HEK293 (cell line): ENCODE data around the gene SYNPR.

Experiments
- CTCF ChIA-PET: fragments of 350-600 bp; formaldehyde crosslinking; extraction: SDS; loops from one replicate; lab custom pipeline; 2021; ENCODE audit warnings: antibody characterized with exemption; lab: Yijun Ruan, JAX
- POLR2A ChIA-PET: fragments of 300-600 bp; formaldehyde crosslinking; extraction: SDS; loops from one replicate; lab custom pipeline; 2020; ENCODE audit warnings: antibody characterized with exemption, inconsistent platforms; lab: Yijun Ruan, JAX
- H3K27ac ChIP-seq: fragments of 200-500 bp; sonication (Bioruptor generic); 2 replicates; pipeline ENCODE4 v1.5.1; 2014; ENCODE audit warnings: low read depth, low read length, control low read depth, inconsistent platforms; ENCODE audit errors: extremely low read depth
- H3K36me3 ChIP-seq, 2 experiments: fragments of 200-500 bp in 1 of 2; sonication (Bioruptor generic) in 1 of 2; 1 replicate in 1 of 2; 2 replicates in 1 of 2; pipeline ENCODE4 v1.5.1; 2014 to 2017; ENCODE audit warnings: inconsistent platforms in 2 of 2, low read length in 2 of 2; ENCODE audit not compliant: control insufficient read depth in 2 of 2, insufficient read depth in 1 of 2
- H3K4me1 ChIP-seq: fragments of 200-500 bp; sonication (Bioruptor generic); 2 replicates; pipeline ENCODE4 v1.5.1; 2014; ENCODE audit warnings: mild to moderate bottlenecking, low read length, inconsistent platforms; ENCODE audit not compliant: control insufficient read depth, insufficient read depth
- H3K4me3 ChIP-seq: 2 replicates; pipeline ENCODE4 v1.5.1; 2011; ENCODE audit warnings: low read depth, mild to moderate bottlenecking, control low read depth, low read length, moderate library complexity
- H3K9me3 ChIP-seq: fragments of 200-500 bp; sonication (Bioruptor generic); 2 replicates; pipeline ENCODE4 v1.5.1; 2014; ENCODE audit warnings: low read depth, low read length, inconsistent platforms; ENCODE audit not compliant: control insufficient read depth, insufficient read depth
- ATF2 ChIP-seq: fragments of 450-650 bp; formaldehyde crosslinking; IDR thresholded peaks from 2 replicates; pipeline ENCODE4 v1.5.1; 2016; ENCODE audit warnings: missing biosample characterization, missing genetic modification characterization, low read depth
- KLF1 ChIP-seq: fragments of 450-650 bp; formaldehyde crosslinking; IDR thresholded peaks from 2 replicates; pipeline ENCODE4 v1.5.1; 2016; ENCODE audit warnings: missing biosample characterization, missing genetic modification characterization
- PRDM2 ChIP-seq: fragments of 450-650 bp; formaldehyde crosslinking; IDR thresholded peaks from 2 replicates; pipeline ENCODE4 v1.5.1; 2016; ENCODE audit warnings: missing biosample characterization, missing genetic modification characterization, borderline replicate concordance
- RBAK ChIP-seq: fragments of 450-650 bp; formaldehyde crosslinking; IDR thresholded peaks from 2 replicates; pipeline ENCODE4 v1.5.1; 2016; ENCODE audit warnings: missing biosample characterization, missing genetic modification characterization
- SP7 ChIP-seq: fragments of 450-650 bp; formaldehyde crosslinking; IDR thresholded peaks from 2 replicates; pipeline ENCODE4 v1.5.1; 2016; ENCODE audit warnings: missing biosample characterization, missing genetic modification characterization
- TRIM28 ChIP-seq: IDR thresholded peaks from 2 replicates; pipeline ENCODE4 v1.6.1; 2011; ENCODE audit warnings: low read length, control low read depth, borderline replicate concordance
- ZNF112 ChIP-seq: fragments of 450-650 bp; formaldehyde crosslinking; IDR thresholded peaks from 2 replicates; pipeline ENCODE4 v1.5.0; 2017; ENCODE audit warnings: missing biosample characterization, missing genetic modification characterization
- ZNF114 ChIP-seq: fragments of 450-650 bp; formaldehyde crosslinking; IDR thresholded peaks from 2 replicates; pipeline ENCODE4 v1.5.0; 2017; ENCODE audit warnings: missing biosample characterization, missing genetic modification characterization
- ZNF155 ChIP-seq: fragments of 450-650 bp; formaldehyde crosslinking; IDR thresholded peaks from 2 replicates; pipeline ENCODE4 v1.5.1; 2016; ENCODE audit warnings: missing biosample characterization, missing genetic modification characterization
- ZNF16 ChIP-seq: fragments of 450-650 bp; formaldehyde crosslinking; IDR thresholded peaks from 2 replicates; pipeline ENCODE4 v1.5.1; 2016; ENCODE audit warnings: low read depth, missing biosample characterization, missing genetic modification characterization
- ZNF211 ChIP-seq: fragments of 450-650 bp; formaldehyde crosslinking; IDR thresholded peaks from 2 replicates; pipeline ENCODE4 v1.5.1; 2016; ENCODE audit warnings: low read depth, missing biosample characterization, missing genetic modification characterization
- ZNF223 ChIP-seq: fragments of 450-650 bp; formaldehyde crosslinking; IDR thresholded peaks from 2 replicates; pipeline ENCODE4 v1.5.1; 2016; ENCODE audit warnings: missing biosample characterization, missing genetic modification characterization
- ZNF274 ChIP-seq, 2 experiments: fragments of 200-500 bp in 1 of 2; fragments of 450-650 bp in 1 of 2; sonication (Bioruptor generic) in 1 of 2; formaldehyde crosslinking in 1 of 2; IDR thresholded peaks; 2 replicates each; pipeline versions ENCODE4 v1.5.1 to v1.6.1; 2014 to 2016; ENCODE audit warnings: borderline replicate concordance in 1 of 2, inconsistent platforms in 1 of 2, low read length in 1 of 2, missing biosample characterization in 1 of 2, missing genetic modification characterization in 1 of 2
- ZNF549 ChIP-seq: fragments of 450-650 bp; IDR thresholded peaks from 2 replicates; pipeline ENCODE4 v1.5.1; 2018; ENCODE audit warnings: missing biosample characterization, missing genetic modification characterization, mild to moderate bottlenecking, inconsistent platforms, moderate library complexity
- ZNF670 ChIP-seq: fragments of 450-650 bp; formaldehyde crosslinking; IDR thresholded peaks from 2 replicates; pipeline ENCODE4 v1.5.1; 2016; ENCODE audit warnings: missing biosample characterization, missing genetic modification characterization, low read depth
- ZNF704 ChIP-seq: fragments of 450-650 bp; formaldehyde crosslinking; IDR thresholded peaks from 2 replicates; pipeline ENCODE4 v1.5.1; 2016; ENCODE audit warnings: missing biosample characterization, missing genetic modification characterization
- ZNF747 ChIP-seq: fragments of 450-650 bp; formaldehyde crosslinking; IDR thresholded peaks from 2 replicates; pipeline ENCODE4 v1.5.1; 2016; ENCODE audit warnings: missing biosample characterization, missing genetic modification characterization
- ZNF776 ChIP-seq: fragments of 450-650 bp; formaldehyde crosslinking; IDR thresholded peaks from 2 replicates; pipeline ENCODE4 v1.5.0; 2017; ENCODE audit warnings: missing biosample characterization, missing genetic modification characterization, borderline replicate concordance
- ZSCAN16 ChIP-seq: fragments of 450-650 bp; formaldehyde crosslinking; IDR thresholded peaks from 2 replicates; pipeline ENCODE4 v1.5.1; 2016; ENCODE audit warnings: missing biosample characterization, missing genetic modification characterization
- TF ChIP-seq, protein P1 (sequence below): fragments of 450-650 bp; formaldehyde crosslinking; IDR thresholded peaks from 2 replicates; pipeline ENCODE4 v1.5.1; 2016; ENCODE audit warnings: missing biosample characterization, missing genetic modification characterization
- TF ChIP-seq, protein P2 (sequence below): fragments of 450-650 bp; formaldehyde crosslinking; IDR thresholded peaks from 2 replicates; pipeline ENCODE4 v1.5.1; 2016; ENCODE audit warnings: missing biosample characterization, missing genetic modification characterization
- TF ChIP-seq, protein P3 (sequence below): fragments of 450-650 bp; formaldehyde crosslinking; IDR thresholded peaks from 2 replicates; pipeline ENCODE4 v1.5.1; 2016; ENCODE audit warnings: missing biosample characterization, missing genetic modification characterization

SYNPR gene

GRCh38 chr3:63580151-63580550 is 302.0 kb downstream of the SYNPR start:
- no peaks in the 10 kb centered on the region for H3K4me1 ChIP-seq

GRCh38 chr3:63582943-63583500 is 304.9 kb downstream of the SYNPR start:
- no peak overlapping the region for H3K4me3 ChIP-seq
- H3K27ac ChIP-seq: no peak overlapping the region
- CTCF ChIA-PET: interaction anchor here (1.1 kb wide), 1 partner anchor 10 kb away, joined by 4 read pairs; no protein-coding TSS in a partner anchor
- no peaks in the 10 kb centered on the region for H3K36me3 ChIP-seq
- no peaks in the 10 kb centered on the region for H3K4me1 ChIP-seq
- POLR2A ChIA-PET: no interaction called here
- H3K9me3 ChIP-seq: no peaks in the 10 kb centered on the region
- TF ChIP-seq ZNF112 (tag by site-specific recombination): no peak
- TF ChIP-seq PRDM2: no peak
- TF ChIP-seq ZNF223 (tag by site-specific recombination): no peak
- no peak for TF ChIP-seq KLF1 (tag by site-specific recombination)

More at GRCh38 chr3:63580151-63580550, 302.0 kb downstream of the SYNPR start:
- no peak overlapping the region for H3K27ac ChIP-seq
- no peaks in the 10 kb centered on the region for H3K36me3 ChIP-seq
- TF ChIP-seq ZNF747 (tag by site-specific recombination) (no peak), ZNF211 (no peak), TRIM28 (no peak), ATF2 (no peak), SP7 (tag by site-specific recombination) (no peak), ZNF16 (tag by site-specific recombination) (no peak), ZNF776 (tag by site-specific recombination) (no peak), RBAK (tag by site-specific recombination) (no peak), ZSCAN16 (no peak), ZNF155 (no peak), ZNF549 (tag by site-specific recombination) (no peak), ZNF670 (tag by site-specific recombination) (no peak), ZNF114 (tag by site-specific recombination) (no peak), ZNF704 (tag by site-specific recombination) (no peak), ZNF274 (IDR thresholded peaks at IDR 0.05; ENCODE audit: low read length) (no peak), ZNF274 (tag by site-specific recombination; IDR thresholded peaks at IDR 0.05; ENCODE audit: borderline replicate concordance) (no peak)
- TF ChIP-seq, protein P1, sequence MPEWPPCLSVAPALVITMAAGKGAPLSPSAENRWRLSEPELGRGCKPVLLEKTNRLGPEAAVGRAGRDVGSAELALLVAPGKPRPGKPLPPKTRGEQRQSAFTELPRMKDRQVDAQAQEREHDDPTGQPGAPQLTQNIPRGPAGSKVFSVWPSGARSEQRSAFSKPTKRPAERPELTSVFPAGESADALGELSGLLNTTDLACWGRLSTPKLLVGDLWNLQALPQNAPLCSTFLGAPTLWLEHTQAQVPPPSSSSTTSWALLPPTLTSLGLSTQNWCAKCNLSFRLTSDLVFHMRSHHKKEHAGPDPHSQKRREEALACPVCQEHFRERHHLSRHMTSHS: no peak
- TF ChIP-seq, protein P2, sequence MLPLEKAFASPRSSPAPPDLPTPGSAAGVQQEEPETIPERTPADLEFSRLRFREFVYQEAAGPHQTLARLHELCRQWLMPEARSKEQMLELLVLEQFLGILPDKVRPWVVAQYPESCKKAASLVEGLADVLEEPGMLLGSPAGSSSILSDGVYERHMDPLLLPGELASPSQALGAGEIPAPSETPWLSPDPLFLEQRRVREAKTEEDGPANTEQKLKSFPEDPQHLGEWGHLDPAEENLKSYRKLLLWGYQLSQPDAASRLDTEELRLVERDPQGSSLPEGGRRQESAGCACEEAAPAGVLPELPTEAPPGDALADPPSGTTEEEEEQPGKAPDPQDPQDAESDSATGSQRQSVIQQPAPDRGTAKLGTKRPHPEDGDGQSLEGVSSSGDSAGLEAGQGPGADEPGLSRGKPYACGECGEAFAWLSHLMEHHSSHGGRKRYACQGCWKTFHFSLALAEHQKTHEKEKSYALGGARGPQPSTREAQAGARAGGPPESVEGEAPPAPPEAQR: no peak
- TF ChIP-seq, protein P3, sequence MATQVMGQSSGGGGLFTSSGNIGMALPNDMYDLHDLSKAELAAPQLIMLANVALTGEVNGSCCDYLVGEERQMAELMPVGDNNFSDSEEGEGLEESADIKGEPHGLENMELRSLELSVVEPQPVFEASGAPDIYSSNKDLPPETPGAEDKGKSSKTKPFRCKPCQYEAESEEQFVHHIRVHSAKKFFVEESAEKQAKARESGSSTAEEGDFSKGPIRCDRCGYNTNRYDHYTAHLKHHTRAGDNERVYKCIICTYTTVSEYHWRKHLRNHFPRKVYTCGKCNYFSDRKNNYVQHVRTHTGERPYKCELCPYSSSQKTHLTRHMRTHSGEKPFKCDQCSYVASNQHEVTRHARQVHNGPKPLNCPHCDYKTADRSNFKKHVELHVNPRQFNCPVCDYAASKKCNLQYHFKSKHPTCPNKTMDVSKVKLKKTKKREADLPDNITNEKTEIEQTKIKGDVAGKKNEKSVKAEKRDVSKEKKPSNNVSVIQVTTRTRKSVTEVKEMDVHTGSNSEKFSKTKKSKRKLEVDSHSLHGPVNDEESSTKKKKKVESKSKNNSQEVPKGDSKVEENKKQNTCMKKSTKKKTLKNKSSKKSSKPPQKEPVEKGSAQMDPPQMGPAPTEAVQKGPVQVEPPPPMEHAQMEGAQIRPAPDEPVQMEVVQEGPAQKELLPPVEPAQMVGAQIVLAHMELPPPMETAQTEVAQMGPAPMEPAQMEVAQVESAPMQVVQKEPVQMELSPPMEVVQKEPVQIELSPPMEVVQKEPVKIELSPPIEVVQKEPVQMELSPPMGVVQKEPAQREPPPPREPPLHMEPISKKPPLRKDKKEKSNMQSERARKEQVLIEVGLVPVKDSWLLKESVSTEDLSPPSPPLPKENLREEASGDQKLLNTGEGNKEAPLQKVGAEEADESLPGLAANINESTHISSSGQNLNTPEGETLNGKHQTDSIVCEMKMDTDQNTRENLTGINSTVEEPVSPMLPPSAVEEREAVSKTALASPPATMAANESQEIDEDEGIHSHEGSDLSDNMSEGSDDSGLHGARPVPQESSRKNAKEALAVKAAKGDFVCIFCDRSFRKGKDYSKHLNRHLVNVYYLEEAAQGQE: no peak
- no peaks in the 10 kb centered on the region for H3K9me3 ChIP-seq
- ChIA-PET POLR2A (no interaction called here), CTCF (no interaction called here)
- H3K4me3 ChIP-seq: no peak overlapping the region
